Fibroblast of lung (primary cell): ENCODE data around the gene RIMBP3B.
"Not testable (repeated sequence)": the region's sequence is repeated elsewhere in the genome, so short reads cannot be mapped to it uniquely, and the experiment has no call there.

Experiments
- CTCF ChIP-seq, 2 donors: IDR thresholded peaks in 1 of 2; conservative IDR thresholded peaks in 1 of 2; 1 replicate in 1 of 2; 2 replicates in 1 of 2; pipeline ENCODE4 v1.5.1; 2011 to 2012; ENCODE audit warnings: low read length in 2 of 2, control low read depth in 1 of 2, inconsistent platforms in 1 of 2, low read depth in 1 of 2, mild to moderate bottlenecking in 1 of 2
- EZH2 ChIP-seq: IDR thresholded peaks from 2 replicates; pipeline ENCODE4 v1.5.1; 2012; ENCODE audit warnings: low read length, control low read depth, mild to moderate bottlenecking; ENCODE audit errors: missing control alignments

- not testable (repeated sequence) for TF ChIP-seq EZH2; CTCF (conservative IDR thresholded peaks at IDR 0.05 in 1 of 2, IDR thresholded peaks at IDR 0.05 in 1 of 2; ENCODE audit: low read depth in 1 of 2, low read length in 2 of 2)
These were observed 54.5 kb downstream of the RIMBP3B start for GRCh38 chr22:21438013-21438412.
